ENCODE measurements around the gene CBX5.

DNA sequence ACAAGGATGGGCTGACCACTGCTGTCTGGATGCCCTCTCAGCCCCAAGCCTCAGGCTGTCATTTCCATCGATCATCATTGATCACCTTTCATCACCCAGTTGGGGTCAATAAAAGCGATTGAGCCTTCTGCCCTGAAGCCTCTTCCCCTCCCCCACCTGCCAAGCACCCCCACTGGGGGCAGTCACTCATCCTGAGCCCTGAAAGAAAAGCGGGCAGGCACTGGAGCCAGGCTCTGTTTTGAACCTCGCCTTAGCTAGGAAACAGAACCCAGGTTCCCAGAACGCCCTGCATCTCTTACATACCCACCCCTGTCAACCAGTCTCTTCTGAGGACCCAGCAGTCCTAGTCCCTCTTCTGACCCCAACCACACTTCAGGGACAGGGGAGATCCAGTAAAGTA is 96.9 kb downstream of the CBX5 start:
- TF ChIP-seq ZNF175 (CRISPR knock-in tag; IDR thresholded peaks at IDR 0.05; ENCODE audit: low read depth) (no peak), THRAP3 (IDR thresholded peaks at IDR 0.05; ENCODE audit: borderline replicate concordance) (no peak), PREB (CRISPR knock-in tag; IDR thresholded peaks at IDR 0.05) (no peak), TCF3 (CRISPR knock-in tag; IDR thresholded peaks at IDR 0.05) (no peak), XRCC4 (IDR thresholded peaks at IDR 0.05; ENCODE audit: extremely low read depth, insufficient read depth, insufficient read length) (no peak), FOXK1 (CRISPR knock-in tag; IDR thresholded peaks at IDR 0.05; ENCODE audit: borderline replicate concordance) (no peak), EZH2 (IDR thresholded peaks at IDR 0.05; ENCODE audit: borderline replicate concordance, low read depth, low read length) (no peak), RCOR1 (IDR thresholded peaks at IDR 0.05; ENCODE audit: borderline replicate concordance in 1 of 2, low read depth in 2 of 2, low read length in 2 of 2) (no peak), ZNF274 (IDR thresholded peaks at IDR 0.05; ENCODE audit: borderline replicate concordance, low read depth, low read length) (no peak), CTCF (IDR thresholded peaks at IDR 0.05 in 2 of 3, conservative IDR thresholded peaks at IDR 0.05 in 1 of 3; ENCODE audit: insufficient read depth in 2 of 3, low read depth in 1 of 3, low read length in 3 of 3) (no peak)
